HEK293 (cell line): ENCODE measurements around the gene LRAT.

Experiments used
- CTCF ChIA-PET: fragments of 350-600 bp; formaldehyde crosslinking; extraction: SDS; loops from one replicate; lab custom pipeline; 2021; ENCODE audit warnings: antibody characterized with exemption; lab: Yijun Ruan, JAX
- POLR2A ChIA-PET: fragments of 300-600 bp; formaldehyde crosslinking; extraction: SDS; loops from one replicate; lab custom pipeline; 2020; ENCODE audit warnings: antibody characterized with exemption, inconsistent platforms; lab: Yijun Ruan, JAX
- H3K27ac ChIP-seq: fragments of 200-500 bp; sonication (Bioruptor generic); 2 replicates; pipeline ENCODE4 v1.5.1; 2014; ENCODE audit warnings: low read depth, low read length, control low read depth, inconsistent platforms; ENCODE audit errors: extremely low read depth
- H3K36me3 ChIP-seq, 2 experiments: fragments of 200-500 bp in 1 of 2; sonication (Bioruptor generic) in 1 of 2; 1 replicate in 1 of 2; 2 replicates in 1 of 2; pipeline ENCODE4 v1.5.1; 2014 to 2017; ENCODE audit warnings: inconsistent platforms in 2 of 2, low read length in 2 of 2; ENCODE audit not compliant: control insufficient read depth in 2 of 2, insufficient read depth in 1 of 2
- H3K4me1 ChIP-seq: fragments of 200-500 bp; sonication (Bioruptor generic); 2 replicates; pipeline ENCODE4 v1.5.1; 2014; ENCODE audit warnings: mild to moderate bottlenecking, low read length, inconsistent platforms; ENCODE audit not compliant: control insufficient read depth, insufficient read depth
- H3K4me3 ChIP-seq: 2 replicates; pipeline ENCODE4 v1.5.1; 2011; ENCODE audit warnings: low read depth, mild to moderate bottlenecking, control low read depth, low read length, moderate library complexity
- H3K9me3 ChIP-seq: fragments of 200-500 bp; sonication (Bioruptor generic); 2 replicates; pipeline ENCODE4 v1.5.1; 2014; ENCODE audit warnings: low read depth, low read length, inconsistent platforms; ENCODE audit not compliant: control insufficient read depth, insufficient read depth
- BCL11A ChIP-seq: fragments of 450-650 bp; formaldehyde crosslinking; IDR thresholded peaks from 2 replicates; pipeline ENCODE4 v1.5.1; 2016; ENCODE audit warnings: low read depth, missing biosample characterization, missing genetic modification characterization
- EGR2 ChIP-seq: fragments of 450-650 bp; formaldehyde crosslinking; IDR thresholded peaks from 2 replicates; pipeline ENCODE4 v1.5.1; 2016; ENCODE audit warnings: low read depth, missing biosample characterization, missing genetic modification characterization
- FEZF1 ChIP-seq: fragments of 450-650 bp; formaldehyde crosslinking; IDR thresholded peaks from 2 replicates; pipeline ENCODE4 v1.5.1; 2016; ENCODE audit warnings: missing biosample characterization, missing genetic modification characterization
- GLIS1 ChIP-seq: fragments of 450-650 bp; formaldehyde crosslinking; IDR thresholded peaks from 2 replicates; pipeline ENCODE4 v1.5.1; 2016; ENCODE audit warnings: missing biosample characterization, missing genetic modification characterization
- HOXA7 ChIP-seq: sonication (generic); formaldehyde crosslinking; IDR thresholded peaks from 2 replicates; pipeline ENCODE4 v1.8.1; 2022; ENCODE audit warnings: missing genetic modification reagents, borderline replicate concordance
- OSR2 ChIP-seq: fragments of 450-650 bp; formaldehyde crosslinking; IDR thresholded peaks from 2 replicates; pipeline ENCODE4 v1.5.1; 2016; ENCODE audit warnings: missing biosample characterization, missing genetic modification characterization
- PRDM6 ChIP-seq: fragments of 450-650 bp; formaldehyde crosslinking; IDR thresholded peaks from 2 replicates; pipeline ENCODE4 v1.5.1; 2017; ENCODE audit warnings: missing biosample characterization, missing genetic modification characterization
- SP7 ChIP-seq: fragments of 450-650 bp; formaldehyde crosslinking; IDR thresholded peaks from 2 replicates; pipeline ENCODE4 v1.5.1; 2016; ENCODE audit warnings: missing biosample characterization, missing genetic modification characterization
- YY2 ChIP-seq: fragments of 450-650 bp; formaldehyde crosslinking; IDR thresholded peaks from 2 replicates; pipeline ENCODE4 v1.5.1; 2016; ENCODE audit warnings: missing biosample characterization, missing genetic modification characterization
- ZBTB20 ChIP-seq: fragments of 450-650 bp; formaldehyde crosslinking; IDR thresholded peaks from 2 replicates; pipeline ENCODE4 v1.5.1; 2016; ENCODE audit warnings: missing biosample characterization, missing genetic modification characterization
- ZFP3 ChIP-seq: fragments of 450-650 bp; formaldehyde crosslinking; IDR thresholded peaks from 2 replicates; pipeline ENCODE4 v1.5.1; 2016; ENCODE audit warnings: low read depth, missing biosample characterization, missing genetic modification characterization
- ZFP41 ChIP-seq: fragments of 450-650 bp; formaldehyde crosslinking; IDR thresholded peaks from 2 replicates; pipeline ENCODE4 v1.5.1; 2016; ENCODE audit warnings: missing biosample characterization, missing genetic modification characterization, borderline replicate concordance
- ZIC2 ChIP-seq: fragments of 450-650 bp; formaldehyde crosslinking; IDR thresholded peaks from 2 replicates; pipeline ENCODE4 v1.5.1; 2016; ENCODE audit warnings: missing biosample characterization, missing genetic modification characterization
- ZNF140 ChIP-seq: fragments of 450-650 bp; formaldehyde crosslinking; IDR thresholded peaks from 2 replicates; pipeline ENCODE4 v1.5.1; 2016; ENCODE audit warnings: missing biosample characterization, missing genetic modification characterization
- ZNF18 ChIP-seq: fragments of 450-650 bp; formaldehyde crosslinking; IDR thresholded peaks from 2 replicates; pipeline ENCODE4 v1.5.1; 2016; ENCODE audit warnings: missing biosample characterization, missing genetic modification characterization
- ZNF211 ChIP-seq: fragments of 450-650 bp; formaldehyde crosslinking; IDR thresholded peaks from 2 replicates; pipeline ENCODE4 v1.5.1; 2016; ENCODE audit warnings: low read depth, missing biosample characterization, missing genetic modification characterization
- ZNF221 ChIP-seq: fragments of 450-650 bp; formaldehyde crosslinking; IDR thresholded peaks from 2 replicates; pipeline ENCODE4 v1.5.1; 2017; ENCODE audit warnings: missing biosample characterization, missing genetic modification characterization, borderline replicate concordance
- ZNF24 ChIP-seq: fragments of 450-650 bp; formaldehyde crosslinking; IDR thresholded peaks from 2 replicates; pipeline ENCODE4 v1.5.1; 2016; ENCODE audit warnings: missing biosample characterization, missing genetic modification characterization
- ZNF350 ChIP-seq: fragments of 450-650 bp; formaldehyde crosslinking; IDR thresholded peaks from 2 replicates; pipeline ENCODE4 v1.5.0; 2017; ENCODE audit warnings: missing biosample characterization, mild to moderate bottlenecking, missing genetic modification characterization
- ZNF529 ChIP-seq: fragments of 450-650 bp; formaldehyde crosslinking; IDR thresholded peaks from 2 replicates; pipeline ENCODE4 v1.5.1; 2017; ENCODE audit warnings: missing genetic modification characterization, missing biosample characterization; ENCODE audit not compliant: insufficient replicate concordance
- ZNF626 ChIP-seq: fragments of 450-650 bp; sonication (Bioruptor Pico); formaldehyde crosslinking; IDR thresholded peaks from 2 replicates; pipeline ENCODE4 v1.5.1; 2018; ENCODE audit warnings: missing biosample characterization, missing genetic modification characterization, inconsistent platforms
- ZNF670 ChIP-seq: fragments of 450-650 bp; formaldehyde crosslinking; IDR thresholded peaks from 2 replicates; pipeline ENCODE4 v1.5.1; 2016; ENCODE audit warnings: missing biosample characterization, missing genetic modification characterization, low read depth
- ZNF701 ChIP-seq: fragments of 450-650 bp; formaldehyde crosslinking; IDR thresholded peaks from 2 replicates; pipeline ENCODE4 v1.5.1; 2016; ENCODE audit warnings: missing biosample characterization, missing genetic modification characterization
- ZNF747 ChIP-seq: fragments of 450-650 bp; formaldehyde crosslinking; IDR thresholded peaks from 2 replicates; pipeline ENCODE4 v1.5.1; 2016; ENCODE audit warnings: missing biosample characterization, missing genetic modification characterization
- ZNF791 ChIP-seq: fragments of 450-650 bp; formaldehyde crosslinking; IDR thresholded peaks from 2 replicates; pipeline ENCODE4 v1.5.1; 2016; ENCODE audit warnings: missing biosample characterization, missing genetic modification characterization
- ZSCAN23 ChIP-seq: fragments of 450-650 bp; formaldehyde crosslinking; IDR thresholded peaks from 2 replicates; pipeline ENCODE4 v1.5.1; 2016; ENCODE audit warnings: missing biosample characterization, missing genetic modification characterization
- ZSCAN5A ChIP-seq: fragments of 450-650 bp; formaldehyde crosslinking; IDR thresholded peaks from 2 replicates; pipeline ENCODE4 v1.5.1; 2016; ENCODE audit warnings: missing biosample characterization, missing genetic modification characterization

The LRAT gene

GRCh38 chr4:154727540-154727939, 16.3 kb upstream of the LRAT start (continued):
- TF ChIP-seq BCL11A = no peak
- no peak for TF ChIP-seq ZNF24 (tag by site-specific recombination)
- TF ChIP-seq ZNF221 (tag by site-specific recombination) = no peak

GRCh38 chr4:154731756-154732155, 12.0 kb upstream of the LRAT start:
- no peaks in the 10 kb centered on the region for H3K4me1 ChIP-seq
- TF ChIP-seq ZNF350 (tag by site-specific recombination) (no peak), ZNF747 (tag by site-specific recombination) (no peak), HOXA7 (CRISPR knock-in tag) (no peak), YY2 (tag by site-specific recombination) (no peak), ZNF791 (tag by site-specific recombination) (no peak), ZNF701 (tag by site-specific recombination) (no peak), EGR2 (tag by site-specific recombination) (no peak)
- TF ChIP-seq, all 188 proteins: peak for 0
- H3K4me3 ChIP-seq = no peak overlapping the region
- no peaks in the 10 kb centered on the region for H3K9me3 ChIP-seq
- POLR2A ChIA-PET = no interaction called here
- H3K36me3 ChIP-seq = no peaks in the 10 kb centered on the region
- CTCF ChIA-PET = interaction anchor here (0.7 to 0.8 kb wide), 2 partner anchors 44 to 1804 kb away, joined by 3 to 4 read pairs; no protein-coding TSS in a partner anchor
- H3K27ac ChIP-seq = no peak overlapping the region

GRCh38 chr4:154732669-154733068, 11.1 kb upstream of the LRAT start:
- H3K4me3 ChIP-seq = no peak overlapping the region
- H3K27ac ChIP-seq = no peak overlapping the region
- TF ChIP-seq SP7 = no peak
- TF ChIP-seq ZNF18 (tag by site-specific recombination) = no peak
- no peak for TF ChIP-seq OSR2 (tag by site-specific recombination)
- no peak for TF ChIP-seq BCL11A
- no peak for TF ChIP-seq ZFP3 (tag by site-specific recombination)
- TF ChIP-seq ZIC2 = no peak
- no peak for TF ChIP-seq ZNF529
- TF ChIP-seq ZFP41 (tag by site-specific recombination) = no peak
- TF ChIP-seq ZBTB20 (tag by site-specific recombination) = no peak
- no peak for TF ChIP-seq ZNF211
- TF ChIP-seq ZSCAN5A (tag by site-specific recombination) = no peak
- TF ChIP-seq GLIS1 (tag by site-specific recombination) = no peak
- TF ChIP-seq FEZF1 (tag by site-specific recombination) = no peak
- no peak for TF ChIP-seq PRDM6
- TF ChIP-seq ZSCAN23 (tag by site-specific recombination) = no peak
- TF ChIP-seq ZNF670 (tag by site-specific recombination) = no peak
- no peak for TF ChIP-seq ZNF626
- no peak for TF ChIP-seq ZNF140 (tag by site-specific recombination)
- no peaks in the 10 kb centered on the region for H3K9me3 ChIP-seq
- ChIA-PET CTCF (no interaction called here), POLR2A (no interaction called here)
- no peaks in the 10 kb centered on the region for H3K36me3 ChIP-seq
- no peaks in the 10 kb centered on the region for H3K4me1 ChIP-seq
